Right renal cortex interstitium (tissue), 3 donors: ENCODE data around the gene PRKD3. TPM values are rescaled to one million over a fixed set of nuclear protein-coding genes. Genes with fewer than 3 reads are reported as not detected.

Source experiments
- polyA plus RNA-seq, 3 donors: library from polyadenylated mRNA; unstranded; fragments of 120-200 nt; gene quantifications; one replicate each; pipeline ENCODE4 v1.2.1, GENCODE V29; 2013; ENCODE audit not compliant: insufficient read length in 3 of 3

Gene PRKD3
- polyA plus RNA-seq, 3 donors, result 49.5 to 53.1 (median 52.2) TPM

Other genes starting within 250 kb of the PRKD3 start
- 10 to 100 TPM; 22.9 to 25.1 (median 22.9) TPM for gene HEATR5B, start 240.5 kb downstream of the PRKD3 start, polyA plus RNA-seq
- 10 to 100 TPM; 10.2 to 12.2 (median 10.8) TPM for gene GPATCH11, start 240.3 kb downstream of the PRKD3 start, polyA plus RNA-seq
- 10 to 100 TPM; 33.4 to 36.7 (median 34.0) TPM for gene EIF2AK2, start 167.9 kb downstream of the PRKD3 start, polyA plus RNA-seq
- not detected for gene SULT6B1, start 136.2 kb downstream of the PRKD3 start, polyA plus RNA-seq
- 10 to 100 TPM; 55.3 to 56.9 (median 56.6) TPM for gene CEBPZOS, start 128.3 kb downstream of the PRKD3 start, polyA plus RNA-seq
- gene CEBPZ, start 93.2 kb downstream of the PRKD3 start, polyA plus RNA-seq, result 100 to 1,000 TPM in 1 of 3 donors, 10 to 100 TPM in 2; 98.8 to 109 (median 99.8) TPM
- 10 to 100 TPM; 24.0 to 28.1 (median 24.9) TPM for gene NDUFAF7, start 93.2 kb downstream of the PRKD3 start, polyA plus RNA-seq
- gene QPCT, start 19.8 kb upstream of the PRKD3 start, polyA plus RNA-seq, result 10 to 100 TPM; 11.4 to 16.4 (median 16.2) TPM